GM13977 (cell line): ENCODE measurements around the gene SLC17A2.

Experiments
- DNase-seq: peaks from one replicate; pipeline ENCODE4 v3.0.0; 2012; ENCODE audit warnings: low spot score
- CTCF ChIP-seq: IDR thresholded peaks from 2 replicates; pipeline ENCODE4 v1.5.1; 2012; ENCODE audit warnings: mild to moderate bottlenecking, control low read depth; ENCODE audit not compliant: insufficient read depth; ENCODE audit errors: extremely low read depth, missing control alignments
- in situ Hi-C: fragments of 300-500 bp; cut with MboI; formaldehyde crosslinking; loops from one replicate; pipeline ENCODE4 v1.12.0; 2022; ENCODE audit warnings: low sequenced_read_pairs, low pct_unique_long_range_greater_than_20kb, mixed read lengths, inconsistent platforms; ENCODE audit not compliant: unreplicated experiment

The SLC17A2 gene

GRCh38 chr6:25925876-25926275, 4.6 kb downstream of the SLC17A2 start:
- no peak for TF ChIP-seq CTCF
- in situ Hi-C loops, result no loop called here
- DNase-seq, result no peak

DNA sequence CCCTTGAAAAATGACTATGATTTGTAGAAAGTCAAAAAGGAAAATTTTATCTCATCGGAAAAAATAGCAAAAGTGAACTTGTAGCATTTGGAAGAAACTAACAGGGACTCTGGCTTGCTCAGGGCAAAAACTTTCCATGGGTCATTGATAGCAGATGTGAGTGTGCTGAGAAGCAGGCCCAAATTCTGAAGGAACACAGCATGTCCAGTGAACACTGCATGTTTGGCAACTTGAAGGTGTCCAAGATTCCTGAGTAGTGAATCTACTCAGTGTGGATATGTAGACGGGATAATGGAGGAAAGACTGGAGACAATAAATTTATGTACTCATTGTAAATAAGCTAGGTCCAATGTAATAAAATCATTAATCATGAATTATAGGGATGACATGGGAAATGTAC, 8.2 kb downstream of the SLC17A2 start:
- no peak for DNase-seq
- no peak for TF ChIP-seq CTCF
- in situ Hi-C loops, result no loop called here

DNA sequence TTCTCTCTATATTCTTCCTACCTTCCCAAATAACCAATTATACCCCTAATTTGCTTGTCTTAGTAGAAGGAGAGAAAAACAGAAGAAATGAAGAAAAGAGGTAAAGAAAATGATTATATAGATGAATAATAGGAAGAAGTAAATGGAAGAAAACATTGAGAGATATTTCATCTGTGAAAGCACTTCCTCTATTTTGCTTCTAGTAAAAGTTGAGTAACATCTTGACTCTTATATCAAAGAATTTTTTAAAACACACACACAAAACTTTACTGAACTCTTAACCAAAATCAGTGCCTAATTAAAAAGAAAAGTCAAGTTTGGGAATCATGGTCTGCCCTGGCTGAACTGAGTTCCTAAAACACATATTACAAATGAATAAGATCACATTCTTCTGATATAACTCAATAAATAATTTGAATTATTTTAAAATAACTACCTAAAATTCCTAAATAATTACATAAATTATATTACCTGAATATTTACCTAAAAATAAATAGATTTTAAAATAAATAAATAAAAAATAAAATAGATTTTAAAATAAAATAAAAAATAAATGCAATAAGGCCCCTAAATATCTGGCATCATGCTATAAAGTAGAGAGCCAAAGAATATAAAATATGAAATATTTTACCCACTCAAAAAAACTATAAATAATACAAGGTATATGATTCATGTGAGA, 8.8 kb downstream of the SLC17A2 start:
- in situ Hi-C loops, result no loop called here
- DNase-seq, result no peak

DNA sequence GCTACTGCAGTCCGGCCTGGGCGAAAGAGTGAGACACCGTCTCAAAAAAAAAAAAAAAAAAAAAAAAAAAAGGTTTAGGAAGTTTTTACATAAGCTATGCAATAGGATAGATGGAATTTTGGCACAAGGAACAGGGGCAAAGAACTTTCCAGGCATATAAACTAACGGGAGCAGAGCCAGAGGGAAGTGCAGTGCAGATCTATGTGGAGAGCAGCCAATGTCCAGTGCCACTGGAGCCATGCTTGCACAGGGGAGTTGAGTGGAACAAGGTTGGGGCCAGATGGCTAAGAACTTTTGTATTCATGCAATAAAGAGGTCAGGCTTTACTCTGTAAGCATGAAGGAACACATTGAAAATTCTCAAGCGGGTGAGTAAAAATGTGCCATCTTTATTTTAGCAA, 10.8 kb downstream of the SLC17A2 start:
- in situ Hi-C loops, result no loop called here
- no peak for DNase-seq

More for the DNA sequence above, 8.8 kb downstream of the SLC17A2 start:
- no peak for TF ChIP-seq CTCF

DNA sequence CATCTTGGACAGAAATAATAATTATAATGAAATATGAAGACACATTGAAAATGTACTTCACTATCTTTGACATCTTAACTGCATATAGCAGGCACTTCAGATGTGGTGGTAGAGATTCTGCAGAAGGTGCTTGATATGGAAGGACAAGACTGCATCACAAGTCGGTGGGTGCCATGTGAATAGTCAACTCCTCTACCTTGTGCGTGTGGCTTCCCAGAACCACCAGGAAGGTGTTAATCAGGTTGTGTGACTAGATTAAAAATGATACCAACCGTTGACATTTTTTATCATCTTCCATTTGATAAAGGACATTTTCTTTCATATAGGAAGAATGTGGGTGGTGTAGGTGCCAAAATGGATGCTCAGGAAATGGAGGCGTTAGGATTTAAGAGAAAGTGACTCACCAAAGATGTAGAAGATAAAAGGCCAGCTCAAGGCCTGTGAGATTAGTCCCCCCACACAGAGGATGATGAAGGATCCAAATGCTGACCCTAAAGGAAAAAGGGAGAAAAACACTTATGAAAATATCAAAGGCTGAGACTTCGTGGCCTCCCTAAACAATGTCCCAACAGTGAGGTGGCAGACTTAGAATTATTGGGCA, 12.3 kb downstream of the SLC17A2 start:
- no peak for DNase-seq
- in situ Hi-C loops, result no loop called here
- no peak for TF ChIP-seq CTCF

More for the DNA sequence above, 10.8 kb downstream of the SLC17A2 start:
- no peak for TF ChIP-seq CTCF

DNA sequence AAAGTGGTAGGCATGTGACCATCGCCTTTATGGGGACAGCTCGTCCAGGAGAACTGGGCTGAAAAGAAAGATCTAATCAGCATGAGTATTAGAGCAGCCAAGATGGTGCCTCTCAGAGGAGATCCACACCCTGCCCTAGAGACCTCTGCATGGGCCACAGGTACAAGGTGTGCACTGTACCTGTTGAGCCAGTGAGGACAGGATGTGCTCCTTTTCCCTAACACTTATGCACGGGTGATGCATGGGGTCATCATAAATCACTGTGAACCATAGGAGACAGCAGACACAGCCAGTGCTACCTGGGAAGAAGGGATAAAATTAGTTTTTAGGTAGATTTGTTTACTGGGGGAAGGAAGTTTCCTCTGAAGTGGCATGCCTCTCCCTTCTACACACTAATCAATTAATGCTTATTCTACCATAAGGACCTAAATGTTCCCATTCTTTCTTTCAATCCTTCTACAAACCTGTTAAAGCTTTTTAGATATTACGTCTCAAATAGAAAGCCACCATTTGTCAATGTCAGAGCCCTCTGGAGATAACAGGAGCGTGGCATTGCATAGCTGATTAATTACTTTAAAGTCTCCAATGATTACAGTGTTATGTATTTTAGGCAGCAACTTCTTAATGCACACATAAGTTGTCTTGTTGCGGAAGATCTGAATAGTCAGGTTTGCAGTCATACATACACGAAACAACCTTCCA, 13.6 kb downstream of the SLC17A2 start:
- in situ Hi-C loops, result no loop called here
- DNase-seq, result no peak
- no peak for TF ChIP-seq CTCF
